ENCODE results near the gene ZDHHC14.

ZDHHC14 gene

GRCh38 chr6:157672726-157673412 lies 291.9 kb downstream of the ZDHHC14 start:
- no peak overlapping the region for H3K27ac ChIP-seq
- no peak overlapping the region for H3K4me3 ChIP-seq (IDR thresholded peaks at IDR 0.05; ENCODE audit: insufficient read depth, low read depth, low read length)
- no peaks in the 10 kb centered on the region for H3K27me3 ChIP-seq (ENCODE audit: insufficient read depth, low read depth)
- TF ChIP-seq CTCF (conservative IDR thresholded peaks at IDR 0.05; ENCODE audit: low read depth, low read length): no peak
- no peaks in the 10 kb centered on the region for H3K4me1 ChIP-seq (ENCODE audit: low read depth, poor library complexity, severe bottlenecking)
- no peak overlapping the region for H2AFZ ChIP-seq (ENCODE audit: low read depth)
- H4K20me1 ChIP-seq (ENCODE audit: insufficient read depth): no peaks in the 10 kb centered on the region
- H3K79me2 ChIP-seq (ENCODE audit: insufficient read depth, low read depth): no peaks in the 10 kb centered on the region
- no peak overlapping the region for H3K4me2 ChIP-seq
- no peaks in the 10 kb centered on the region for H3K36me3 ChIP-seq (ENCODE audit: insufficient read depth)
- H3K9ac ChIP-seq: no peak overlapping the region

GRCh38 chr6:157673596-157673995 lies 292.6 kb downstream of the ZDHHC14 start:
- Histone ChIP-seq H3K9ac (no peak overlapping the region), H3K27me3 (ENCODE audit: insufficient read depth, low read depth) (no peaks in the 10 kb centered on the region), H3K4me2 (no peak overlapping the region), H3K27ac (no peak overlapping the region), H4K20me1 (ENCODE audit: insufficient read depth) (no peaks in the 10 kb centered on the region), H3K36me3 (ENCODE audit: insufficient read depth) (no peaks in the 10 kb centered on the region), H3K4me3 (IDR thresholded peaks at IDR 0.05; ENCODE audit: insufficient read depth, low read depth, low read length) (no peak overlapping the region), H3K79me2 (ENCODE audit: insufficient read depth, low read depth) (no peaks in the 10 kb centered on the region), H3K4me1 (ENCODE audit: low read depth, poor library complexity, severe bottlenecking) (no peaks in the 10 kb centered on the region), H2AFZ (ENCODE audit: low read depth) (no peak overlapping the region)
- no peak for TF ChIP-seq CTCF (conservative IDR thresholded peaks at IDR 0.05; ENCODE audit: low read depth, low read length)

GRCh38 chr6:157674061-157674460 lies 293.1 kb downstream of the ZDHHC14 start:
- Histone ChIP-seq H3K4me2 (no peak overlapping the region), H3K36me3 (ENCODE audit: insufficient read depth) (no peaks in the 10 kb centered on the region), H3K27me3 (ENCODE audit: insufficient read depth, low read depth) (no peaks in the 10 kb centered on the region), H3K9ac (no peak overlapping the region), H3K4me1 (ENCODE audit: low read depth, poor library complexity, severe bottlenecking) (no peaks in the 10 kb centered on the region), H4K20me1 (ENCODE audit: insufficient read depth) (no peaks in the 10 kb centered on the region), H3K79me2 (ENCODE audit: insufficient read depth, low read depth) (no peaks in the 10 kb centered on the region), H3K27ac (no peak overlapping the region), H3K4me3 (IDR thresholded peaks at IDR 0.05; ENCODE audit: insufficient read depth, low read depth, low read length) (no peak overlapping the region), H2AFZ (ENCODE audit: low read depth) (no peak overlapping the region)
- TF ChIP-seq CTCF (conservative IDR thresholded peaks at IDR 0.05; ENCODE audit: low read depth, low read length): no peak

GRCh38 chr6:157675831-157676230 lies 294.8 kb downstream of the ZDHHC14 start:
- H3K4me1 ChIP-seq (ENCODE audit: low read depth, poor library complexity, severe bottlenecking): no peaks in the 10 kb centered on the region
- H3K36me3 ChIP-seq (ENCODE audit: insufficient read depth): no peaks in the 10 kb centered on the region
- no peaks in the 10 kb centered on the region for H3K79me2 ChIP-seq (ENCODE audit: insufficient read depth, low read depth)
- H3K9ac ChIP-seq: no peak overlapping the region
- no peak overlapping the region for H3K27ac ChIP-seq
- H3K4me2 ChIP-seq: no peak overlapping the region
- no peaks in the 10 kb centered on the region for H3K27me3 ChIP-seq (ENCODE audit: insufficient read depth, low read depth)
- no peak overlapping the region for H3K4me3 ChIP-seq (IDR thresholded peaks at IDR 0.05; ENCODE audit: insufficient read depth, low read depth, low read length)
- TF ChIP-seq CTCF (conservative IDR thresholded peaks at IDR 0.05; ENCODE audit: low read depth, low read length): no peak
- H4K20me1 ChIP-seq (ENCODE audit: insufficient read depth): no peaks in the 10 kb centered on the region
- no peak overlapping the region for H2AFZ ChIP-seq (ENCODE audit: low read depth)
